GM21447 (cell line): Measurements from ENCODE around the gene ATP4A.

ENCODE experiments used
- ATAC-seq: cut with Tn5 transposase; IDR thresholded peaks from one replicate; pipeline ENCODE4 v1.9.1; 2021; ENCODE audit not compliant: unreplicated experiment

Gene ATP4A

DNA sequence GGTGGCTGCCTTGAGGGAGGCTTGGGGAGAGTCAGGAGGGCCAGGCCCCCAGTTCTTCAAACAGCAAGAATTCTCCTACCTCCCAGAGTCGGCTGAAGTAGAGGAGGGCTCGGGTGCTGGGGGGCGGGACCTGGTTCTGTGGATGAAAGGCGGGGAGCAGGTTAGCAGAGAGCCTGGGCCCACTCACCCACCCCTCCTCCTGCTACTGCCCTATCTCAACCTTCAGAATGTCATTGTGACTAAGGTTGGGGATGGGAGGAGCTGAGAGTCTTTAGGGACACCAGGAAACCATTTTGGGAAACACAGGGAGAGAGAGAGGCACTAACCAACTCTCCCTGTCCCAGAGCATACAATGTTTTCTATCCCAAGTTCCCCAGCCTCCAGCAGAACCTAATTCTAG lies 60.7 kb downstream of the ATP4A start:
- no peak for ATAC-seq

DNA sequence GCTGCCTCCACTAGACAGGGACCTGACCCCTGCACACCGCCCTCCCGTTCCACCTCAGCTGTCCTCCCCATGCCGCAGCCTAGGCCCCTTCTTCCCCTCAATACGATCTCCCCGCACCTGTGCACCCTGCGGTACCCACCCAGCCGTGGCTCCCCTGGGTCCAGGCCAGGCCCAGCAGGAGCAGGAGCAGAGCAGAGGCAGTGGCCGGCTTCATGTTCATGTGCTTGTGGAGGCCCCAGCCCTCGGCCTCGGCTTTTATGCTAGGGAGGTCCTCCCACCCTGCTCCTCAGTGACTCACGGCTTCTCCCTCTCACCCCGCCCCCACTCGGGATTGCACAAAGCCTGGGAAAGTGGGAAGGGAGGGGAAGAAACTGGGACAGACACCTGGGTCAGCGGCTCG lies 61.8 kb downstream of the ATP4A start:
- no peak for ATAC-seq

DNA sequence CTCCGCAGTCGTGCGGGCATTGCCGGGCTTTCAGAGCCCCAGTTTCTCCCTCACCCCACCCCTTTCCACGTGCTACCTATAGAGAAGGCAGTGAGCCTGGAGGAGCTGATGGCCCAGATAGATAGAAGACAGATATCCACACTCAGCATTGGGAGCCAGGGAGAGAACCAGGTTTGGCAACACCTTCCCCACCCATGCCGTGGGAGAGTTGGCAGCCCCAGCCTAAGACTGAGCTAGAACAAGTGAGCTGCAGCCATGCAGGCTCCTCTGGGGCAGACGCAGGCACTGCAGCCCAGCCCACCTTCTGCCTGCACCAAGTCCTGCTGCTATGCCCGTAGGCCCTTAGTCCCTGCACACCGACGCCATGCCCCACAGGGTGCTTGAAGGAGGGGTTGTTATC lies 62.8 kb downstream of the ATP4A start:
- no peak for ATAC-seq
